Spleen (tissue), 7 donors: ENCODE results near the gene SNCG.

Experiments used
- CTCF ChIP-seq, 11 experiments: fragments of 200-600 bp in 7 of 11; fragments of 450-650 bp in 4 of 11; sonication (generic) in 4 of 11; IDR thresholded peaks in 8 of 11; conservative IDR thresholded peaks in 3 of 11; 1 replicate in 7 of 11; 2 replicates in 4 of 11; pipeline versions ENCODE4 v1.4.0 to v1.8.0; 2016 to 2021; ENCODE audit warnings: antibody characterized with exemption in 11 of 11, inconsistent platforms in 4 of 11, mild to moderate bottlenecking in 1 of 11
- POLR2A ChIP-seq, 3 donors: fragments of 450-650 bp; IDR thresholded peaks; one replicate each; pipeline ENCODE4 v1.5.1; 2017; ENCODE audit warnings: antibody characterized with exemption in 3 of 3, mild to moderate bottlenecking in 1 of 3
- POLR2AphosphoS5 ChIP-seq, 3 donors: sonication (generic); formaldehyde crosslinking; IDR thresholded peaks; one replicate each; pipeline ENCODE4 v1.5.1; 2017; ENCODE audit warnings: antibody characterized with exemption in 3 of 3
- donor health status: DM: no; HTN: no; CAD: no; lungs with moderate emphysema.
- donor health status: DM: no; HTN: no; CAD: no.
- donor health status: DM: no; HTN: no; CAD: no.

GRCh38 chr10:86979296-86979818 is 21.0 kb downstream of the SNCG start:
- TF ChIP-seq CTCF (IDR thresholded peaks at IDR 0.05 in 8 of 11, conservative IDR thresholded peaks at IDR 0.05 in 3 of 11), result no peak
- no peak for TF ChIP-seq POLR2A (IDR thresholded peaks at IDR 0.05)
- no peak for TF ChIP-seq POLR2AphosphoS5 (IDR thresholded peaks at IDR 0.05)
